IMR-90 (cell line): ENCODE results near the gene FOXP1.

Source experiments
- BHLHE40 ChIP-seq: fragments of 150-350 bp; IDR thresholded peaks from 2 replicates; pipeline ENCODE4 v1.6.1; 2016; ENCODE audit warnings: mild to moderate bottlenecking, low read depth, low read length
- CEBPB ChIP-seq: IDR thresholded peaks from 2 replicates; pipeline ENCODE4 v1.6.1; 2012; ENCODE audit warnings: low read depth, low read length, improper control_type of control experiment
- MAZ ChIP-seq: IDR thresholded peaks from 2 replicates; pipeline ENCODE4 v1.6.1; 2012; ENCODE audit warnings: low read depth, mild to moderate bottlenecking, low read length, improper control_type of control experiment, moderate library complexity, borderline replicate concordance
- MXI1 ChIP-seq: IDR thresholded peaks from 2 replicates; pipeline ENCODE4 v1.6.1; 2012; ENCODE audit warnings: low read depth, mild to moderate bottlenecking, low read length, moderate library complexity, borderline replicate concordance
- POLR2A ChIP-seq: IDR thresholded peaks from 2 replicates; pipeline ENCODE4 v1.6.1; 2012; ENCODE audit warnings: mild to moderate bottlenecking, low read depth, low read length
- RAD21 ChIP-seq: IDR thresholded peaks from 2 replicates; pipeline ENCODE4 v1.6.1; 2012; ENCODE audit warnings: low read length, improper control_type of control experiment
- RFX5 ChIP-seq: IDR thresholded peaks from 2 replicates; pipeline ENCODE4 v1.8.0; 2012; ENCODE audit warnings: low read depth, mild to moderate bottlenecking, low read length, moderate library complexity
- SMC3 ChIP-seq: fragments of 150-350 bp; IDR thresholded peaks from 2 replicates; pipeline ENCODE4 v1.6.1; 2016; ENCODE audit warnings: low read depth, mild to moderate bottlenecking, antibody characterized with exemption, low read length, moderate library complexity
- TF ChIP-seq, protein P1 (sequence below): conservative IDR thresholded peaks from 2 replicates; pipeline ENCODE4 v1.5.1; 2012; ENCODE audit warnings: mild to moderate bottlenecking, low read depth, low read length, improper control_type of control experiment
- TF ChIP-seq, protein P2 (sequence below): fragments of 150-350 bp; IDR thresholded peaks from 2 replicates; pipeline ENCODE4 v1.6.1; 2017; ENCODE audit warnings: mild to moderate bottlenecking, antibody characterized with exemption, low read length, low read depth

DNA sequence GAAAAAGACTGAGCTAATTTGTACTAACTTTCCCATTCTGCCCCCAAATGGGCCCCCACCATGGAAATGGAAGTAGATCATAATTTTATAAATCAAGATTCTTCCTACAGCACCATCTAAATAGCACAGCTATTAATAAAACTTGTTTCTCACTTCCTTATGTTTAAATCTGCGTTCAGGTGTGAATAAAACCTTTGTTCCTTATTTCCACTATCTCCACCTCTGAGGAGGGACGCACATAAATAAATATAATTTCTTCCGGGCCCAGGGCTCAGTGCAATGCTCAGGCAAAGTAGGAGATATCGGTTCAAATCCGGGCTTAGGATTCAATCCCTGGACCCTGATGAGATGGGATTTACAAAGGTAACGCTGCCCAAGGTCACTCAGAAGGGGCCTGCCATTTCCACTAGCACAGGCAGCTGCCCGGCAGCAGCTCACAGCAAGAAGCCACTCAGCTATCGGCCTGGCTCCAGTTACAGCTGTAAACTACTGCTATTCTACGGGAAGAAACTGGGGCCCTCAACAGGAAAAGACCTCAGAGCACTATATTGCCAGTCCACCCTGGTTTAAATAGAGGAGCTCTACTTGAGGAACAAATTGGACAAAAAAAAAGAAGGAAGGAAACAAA lies 52.5 kb downstream of the FOXP1 start:
- TF ChIP-seq BHLHE40 (no peak), MAZ (no peak), POLR2A (no peak), SMC3 (no peak), RFX5 (no peak), MXI1 (no peak), RAD21 (no peak), CEBPB (no peak)
- TF ChIP-seq, protein P1, sequence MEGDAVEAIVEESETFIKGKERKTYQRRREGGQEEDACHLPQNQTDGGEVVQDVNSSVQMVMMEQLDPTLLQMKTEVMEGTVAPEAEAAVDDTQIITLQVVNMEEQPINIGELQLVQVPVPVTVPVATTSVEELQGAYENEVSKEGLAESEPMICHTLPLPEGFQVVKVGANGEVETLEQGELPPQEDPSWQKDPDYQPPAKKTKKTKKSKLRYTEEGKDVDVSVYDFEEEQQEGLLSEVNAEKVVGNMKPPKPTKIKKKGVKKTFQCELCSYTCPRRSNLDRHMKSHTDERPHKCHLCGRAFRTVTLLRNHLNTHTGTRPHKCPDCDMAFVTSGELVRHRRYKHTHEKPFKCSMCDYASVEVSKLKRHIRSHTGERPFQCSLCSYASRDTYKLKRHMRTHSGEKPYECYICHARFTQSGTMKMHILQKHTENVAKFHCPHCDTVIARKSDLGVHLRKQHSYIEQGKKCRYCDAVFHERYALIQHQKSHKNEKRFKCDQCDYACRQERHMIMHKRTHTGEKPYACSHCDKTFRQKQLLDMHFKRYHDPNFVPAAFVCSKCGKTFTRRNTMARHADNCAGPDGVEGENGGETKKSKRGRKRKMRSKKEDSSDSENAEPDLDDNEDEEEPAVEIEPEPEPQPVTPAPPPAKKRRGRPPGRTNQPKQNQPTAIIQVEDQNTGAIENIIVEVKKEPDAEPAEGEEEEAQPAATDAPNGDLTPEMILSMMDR, result no peak
- TF ChIP-seq, protein P2, sequence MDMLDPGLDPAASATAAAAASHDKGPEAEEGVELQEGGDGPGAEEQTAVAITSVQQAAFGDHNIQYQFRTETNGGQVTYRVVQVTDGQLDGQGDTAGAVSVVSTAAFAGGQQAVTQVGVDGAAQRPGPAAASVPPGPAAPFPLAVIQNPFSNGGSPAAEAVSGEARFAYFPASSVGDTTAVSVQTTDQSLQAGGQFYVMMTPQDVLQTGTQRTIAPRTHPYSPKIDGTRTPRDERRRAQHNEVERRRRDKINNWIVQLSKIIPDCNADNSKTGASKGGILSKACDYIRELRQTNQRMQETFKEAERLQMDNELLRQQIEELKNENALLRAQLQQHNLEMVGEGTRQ, result no peak
